Limb (tissue), 2 donors: ENCODE measurements around the gene ASXL1.
"Not testable (repeated sequence)": the region's sequence is repeated elsewhere in the genome, so short reads cannot be mapped to it uniquely, and the experiment has no call there.

ENCODE experiments used
- DNase-seq, 2 donors: peaks; one replicate each; pipeline ENCODE4 v3.0.0-alpha.2; 2016; ENCODE audit errors: extremely low spot score in 2 of 2

Gene ASXL1

GRCh38 chr20:32336918-32337347, 21.2 kb upstream of the ASXL1 start:
- DNase-seq = no peak

- DNase-seq = no peak
Observed at GRCh38 chr20:32337937-32338661, 20.0 kb upstream of the ASXL1 start.

GRCh38 chr20:32338665-32339064, 19.5 kb upstream of the ASXL1 start:
- no peak for DNase-seq

GRCh38 chr20:32339116-32339515, 19.0 kb upstream of the ASXL1 start:
- no peak for DNase-seq

- DNase-seq = not testable (repeated sequence)
Observed at GRCh38 chr20:32341053-32341452, 17.1 kb upstream of the ASXL1 start.

- DNase-seq = no peak
Observed at GRCh38 chr20:32343439-32343838, 14.7 kb upstream of the ASXL1 start.

DNA sequence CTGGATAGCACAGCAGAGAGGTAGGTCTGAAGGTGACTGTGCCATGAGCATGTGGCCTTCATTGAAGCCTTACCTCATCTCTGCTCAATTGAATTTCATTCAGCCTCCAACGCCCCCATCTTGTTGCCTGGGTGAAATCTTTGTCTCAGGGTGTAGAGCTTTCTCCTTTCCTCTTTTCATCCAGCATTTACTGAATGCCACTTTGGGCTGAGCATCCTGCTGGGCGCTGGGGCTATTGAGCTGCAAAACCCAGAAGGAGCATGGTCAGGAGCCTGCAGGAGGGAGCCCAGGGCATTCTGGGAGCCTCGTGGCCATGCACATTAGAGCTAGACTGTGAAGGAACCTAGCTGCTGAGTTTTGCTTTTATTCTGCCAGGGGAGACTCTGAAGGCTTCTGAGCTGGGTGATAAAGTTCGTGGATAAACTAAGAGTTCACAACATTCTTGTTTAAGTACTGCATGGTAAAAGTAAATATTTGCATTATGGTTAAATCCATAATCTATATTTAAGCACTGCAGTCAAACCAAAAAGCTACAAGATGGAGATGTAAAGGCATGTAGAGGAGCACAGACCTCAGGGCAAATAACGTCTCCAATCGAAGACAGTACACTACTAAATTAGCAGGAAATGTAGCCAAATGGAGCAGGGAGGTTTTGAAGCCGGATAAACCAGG, 13.2 kb upstream of the ASXL1 start:
- no peak for DNase-seq

- no peak for DNase-seq
Observed at GRCh38 chr20:32348207-32348606, 9.9 kb upstream of the ASXL1 start.

GRCh38 chr20:32350421-32350820, 7.7 kb upstream of the ASXL1 start:
- no peak for DNase-seq

GRCh38 chr20:32352121-32352720, 5.9 kb upstream of the ASXL1 start:
- DNase-seq = no peak

DNA sequence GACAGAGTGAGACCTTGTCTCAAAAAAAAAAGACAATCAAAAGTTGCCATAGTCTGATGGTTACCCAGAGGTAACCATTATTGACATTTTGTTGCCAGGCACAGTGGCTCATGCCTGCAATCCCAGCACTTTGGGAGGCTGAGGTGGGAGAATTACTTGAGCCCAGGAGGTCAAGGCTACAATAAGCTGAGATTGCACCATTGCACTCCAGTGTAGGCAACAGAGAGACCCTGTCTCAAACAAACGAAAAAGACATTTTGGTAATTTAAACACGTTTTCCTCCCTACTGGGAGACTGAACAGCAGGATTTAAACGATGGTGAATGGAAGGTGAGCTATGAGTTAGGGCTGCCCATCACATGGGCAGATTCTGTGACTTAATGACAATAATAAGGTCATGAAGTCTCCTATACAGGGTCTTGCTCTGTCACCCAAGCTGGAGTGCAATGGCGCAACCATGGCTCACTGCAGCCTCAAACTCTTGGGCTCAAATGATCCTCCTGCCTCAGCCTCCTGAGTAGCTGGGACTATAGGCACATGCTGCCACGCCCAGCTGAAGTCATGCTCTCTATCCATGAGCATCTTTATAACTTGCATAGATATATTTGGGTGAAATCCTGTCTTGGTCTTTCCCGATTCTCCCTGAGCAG, 4.2 kb upstream of the ASXL1 start:
- DNase-seq = no peak

DNA sequence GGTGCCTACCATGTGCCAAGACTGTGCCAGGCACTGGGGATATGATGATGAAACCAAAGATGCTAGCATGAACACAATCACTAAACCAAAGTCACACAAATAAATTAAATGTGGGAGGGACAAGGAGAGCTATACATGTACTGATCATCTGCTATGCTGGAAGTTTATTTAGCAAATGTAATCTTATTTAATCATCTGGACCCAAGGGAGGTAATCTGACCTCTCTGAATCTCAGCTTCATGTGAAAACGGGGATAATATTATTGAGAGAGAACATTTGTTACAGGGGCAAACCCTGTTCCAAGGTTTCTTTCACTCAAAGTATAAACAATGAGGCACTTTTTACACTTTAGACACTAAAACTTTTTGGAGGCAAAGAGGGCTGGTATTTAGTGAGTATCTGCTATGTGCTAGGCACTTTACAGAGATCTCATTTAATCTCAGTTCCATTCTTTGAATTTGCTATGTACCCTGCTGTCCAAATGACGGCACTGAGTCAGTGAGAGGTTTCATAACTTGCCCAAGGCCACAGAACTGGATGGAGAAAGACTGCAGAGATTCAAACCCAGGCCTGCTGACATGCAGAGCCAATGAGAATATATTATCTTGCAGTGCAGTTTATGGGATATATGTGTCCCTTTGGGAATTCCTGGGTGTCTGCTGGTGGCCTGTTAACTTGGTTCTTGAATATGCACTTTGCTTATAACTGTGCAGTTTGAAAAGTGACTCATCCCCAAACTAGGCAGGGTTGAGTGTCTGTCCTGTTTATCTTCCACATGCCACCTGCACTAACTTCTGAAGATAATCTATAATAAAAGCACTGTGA, 3.3 kb upstream of the ASXL1 start:
- DNase-seq = no peak

GRCh38 chr20:32355417-32355841, 2.7 kb upstream of the ASXL1 start:
- DNase-seq = no peak

- not testable (repeated sequence) for DNase-seq
Observed at GRCh38 chr20:32355907-32356621, 2.1 kb upstream of the ASXL1 start.

- no peak for DNase-seq
Observed at GRCh38 chr20:32356622-32357374, 1.3 kb upstream of the ASXL1 start.

GRCh38 chr20:32357375-32357868, 709 bp upstream of the ASXL1 start:
- DNase-seq = peak in 1 of 2 donors; percentile 19

- DNase-seq = no peak
Observed at GRCh38 chr20:32358632-32358882, 426 bp downstream of the ASXL1 start.

GRCh38 chr20:32358883-32359632, 927 bp downstream of the ASXL1 start:
- peak; percentile 52 to 89 for DNase-seq

GRCh38 chr20:32359633-32360332, 1.7 kb downstream of the ASXL1 start:
- DNase-seq = no peak
